B cell (primary cell): Measurements from ENCODE around the gene PDGFRA. TPM values are rescaled to one million over a fixed set of nuclear protein-coding genes. Genes with fewer than 3 reads are reported as not detected.

Experiments used
- ATAC-seq: fragments of 200-7000 bp; cut with Tn5 transposase; one replicate; pipeline ENCODE4 v1.10.0; 2021; ENCODE audit warnings: low read depth, mild to moderate bottlenecking, moderate number of reproducible peaks, moderate library complexity
- CTCF ChIA-PET: fragments of 350-600 bp; sonication (Branson Sonifier 250); formaldehyde crosslinking; loops from one replicate; lab custom pipeline; 2021; ENCODE audit warnings: antibody characterized with exemption, inconsistent platforms; lab: Charles Lee
- POLR2A ChIA-PET: fragments of 350-600 bp; sonication (Branson Sonifier 250); formaldehyde crosslinking; loops from one replicate; lab custom pipeline; 2021; ENCODE audit warnings: antibody characterized with exemption; lab: Charles Lee
- DNase-seq: peaks from one replicate; pipeline ENCODE4 v3.0.0; 2013
- H2AFZ ChIP-seq: 2 replicates; pipeline ENCODE4 v1.6.1; 2012; ENCODE audit warnings: mild to moderate bottlenecking, low read depth, low read length; ENCODE audit not compliant: insufficient read depth, poor library complexity, severe bottlenecking
- H3K27ac ChIP-seq, 2 donors: 1 replicate in 1 of 2; 2 replicates in 1 of 2; pipeline ENCODE4 v1.5.1; 2012 to 2013; ENCODE audit warnings: low read length in 2 of 2, mild to moderate bottlenecking in 2 of 2, moderate library complexity in 1 of 2
- H3K27me3 ChIP-seq, 4 experiments: fragments of 200-600 bp in 1 of 4; sonication (generic) in 1 of 4; replicated peaks in 1 of 4; 1 replicate in 2 of 4; 2 replicates in 2 of 4; pipeline versions ENCODE4 v1.6.1 to v1.7.0; 2013 to 2016; ENCODE audit warnings: low read length in 3 of 4, mild to moderate bottlenecking in 2 of 4, mixed read lengths in 1 of 4, moderate library complexity in 1 of 4; ENCODE audit not compliant: insufficient read depth in 4 of 4, control insufficient read depth in 3 of 4; ENCODE audit errors: control extremely low read depth in 1 of 4
- H3K36me3 ChIP-seq, 2 experiments: replicated peaks in 1 of 2; 1 replicate in 1 of 2; 2 replicates in 1 of 2; pipeline versions ENCODE4 v1.6.1 to v1.7.1; 2013; ENCODE audit warnings: low read length in 1 of 2; ENCODE audit not compliant: insufficient read depth in 2 of 2, control insufficient read depth in 1 of 2; ENCODE audit errors: control extremely low read depth in 1 of 2, extremely low read depth in 1 of 2
- H3K4me1 ChIP-seq, 2 donors: fragments of 200-600 bp in 1 of 2; sonication (generic) in 1 of 2; 1 replicate in 1 of 2; 2 replicates in 1 of 2; pipeline versions ENCODE4 v1.5.1 to v1.6.1; 2013 to 2017; ENCODE audit warnings: low read length in 2 of 2; ENCODE audit not compliant: control insufficient read depth in 2 of 2, insufficient read depth in 2 of 2
- H3K4me2 ChIP-seq: replicated peaks from 2 replicates; pipeline ENCODE3; 2012; ENCODE audit warnings: mild to moderate bottlenecking, low read depth, low read length; ENCODE audit not compliant: poor library complexity, severe bottlenecking
- H3K4me3 ChIP-seq, 5 experiments: fragments of 200-600 bp in 1 of 5; sonication (generic) in 1 of 5; 1 replicate in 3 of 5; 2 replicates in 2 of 5; pipeline versions ENCODE4 v1.5.1 to v1.7.0; 2011 to 2016; ENCODE audit warnings: low read length in 4 of 5, mild to moderate bottlenecking in 4 of 5, low read depth in 2 of 5, control low read depth in 1 of 5, moderate library complexity in 1 of 5; ENCODE audit not compliant: insufficient read depth in 1 of 5; ENCODE audit errors: control extremely low read depth in 1 of 5, extremely low read depth in 1 of 5
- H3K79me2 ChIP-seq: fragments of 200-600 bp; sonication (generic); one replicate; pipeline ENCODE4 v1.6.0; 2016; ENCODE audit warnings: low read length; ENCODE audit not compliant: control insufficient read depth, insufficient read depth
- H3K9ac ChIP-seq: fragments of 200-600 bp; sonication (generic); 2 replicates; pipeline ENCODE4 v1.6.1; 2017; ENCODE audit warnings: mild to moderate bottlenecking, low read length, moderate library complexity
- H3K9me3 ChIP-seq, 3 donors: one replicate each; pipeline versions ENCODE4 v1.6.1 to v1.7.1; 2013; ENCODE audit warnings: low read length in 2 of 3; ENCODE audit not compliant: control insufficient read depth in 2 of 3, insufficient read depth in 1 of 3; ENCODE audit errors: control extremely low read depth in 1 of 3
- H4K20me1 ChIP-seq: 2 replicates; pipeline ENCODE4 v1.6.0; 2012; ENCODE audit warnings: mild to moderate bottlenecking, low read length; ENCODE audit not compliant: insufficient read depth, control insufficient read depth, poor library complexity, severe bottlenecking
- H3K27ac Mint-ChIP-seq: one replicate; pipeline ENCODE4 v1.8.0; 2021; ENCODE audit warnings: mixed read lengths
- H3K27me3 Mint-ChIP-seq: one replicate; pipeline ENCODE4 v1.8.0; 2021; ENCODE audit warnings: mixed read lengths
- H3K4me1 Mint-ChIP-seq: one replicate; pipeline ENCODE4 v1.8.0; 2021; ENCODE audit warnings: mixed read lengths
- H3K4me3 Mint-ChIP-seq: one replicate; pipeline ENCODE4 v1.8.0; 2021; ENCODE audit warnings: mixed read lengths
- H3K9me3 Mint-ChIP-seq: one replicate; pipeline ENCODE4 v1.8.0; 2022; ENCODE audit warnings: mixed read lengths; ENCODE audit not compliant: insufficient read depth
- CTCF ChIP-seq: fragments of 200-600 bp; IDR thresholded peaks from one replicate; pipeline ENCODE4 v1.8.0; 2022; ENCODE audit warnings: antibody characterized with exemption, mild to moderate bottlenecking
- EZH2 ChIP-seq: IDR thresholded peaks from 2 replicates; pipeline ENCODE4 v1.6.1; 2012; ENCODE audit warnings: borderline replicate concordance, low read depth, mild to moderate bottlenecking, moderate library complexity, low read length; ENCODE audit not compliant: insufficient read depth, poor library complexity, severe bottlenecking
- WGBS: methylation state at CpG from one replicate; pipeline ENCODE4 v1.1.5; 2013; ENCODE audit warnings: missing lambda C conversion rate; ENCODE audit not compliant: insufficient coverage; 5-methylcytosine and 5-hydroxymethylcytosine counted together
- intact Hi-C: fragments of 100-400 bp; cut with micrococcal nuclease; formaldehyde crosslinking; loops from one replicate; pipeline ENCODE4 v1.10.0; 2022
- polyA plus RNA-seq: library from polyadenylated mRNA; depleted of rRNA; stranded (reverse); fragments of >200 nt; gene quantifications from 2 replicates; pipeline ENCODE4 v1.2.3, GENCODE V29; 2012
- total RNA-seq, 2 donors: library from RNA; stranded (reverse); fragments of 120-200 nt in 1 of 2; gene quantifications; 1 replicate in 1 of 2; 2 replicates in 1 of 2; pipeline versions ENCODE4 v1.2.3 to v1.2.4, GENCODE V29; 2013 to 2022

Gene PDGFRA
- total and polyA plus RNA-seq, 2 donors (not counting 1 experiment from before 2014, with no cell fraction given), result not detected

DNA sequence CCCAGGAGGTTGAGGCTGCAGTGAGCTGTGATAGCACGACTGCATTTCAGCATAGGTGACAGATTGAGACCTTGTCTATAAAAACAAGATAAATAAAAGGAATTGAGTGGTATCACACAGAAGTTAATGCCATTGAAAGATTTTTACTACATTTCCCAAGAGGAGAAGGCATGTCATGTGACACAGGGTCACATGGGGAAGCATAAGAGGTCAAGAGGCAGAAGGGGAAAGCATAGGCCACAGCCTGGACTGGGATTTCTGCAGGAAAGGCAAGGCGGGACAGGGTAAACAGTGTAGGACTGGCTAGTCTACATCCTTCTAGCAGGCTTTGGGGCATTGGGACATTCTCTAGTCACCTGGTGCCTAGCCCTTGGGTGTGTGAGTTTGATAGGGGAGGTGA lies 88.6 kb downstream of the PDGFRA start:
- Histone ChIP-seq H3K9ac (no peak overlapping the region), H3K9me3 (no peaks in the 10 kb centered on the region), H3K79me2 (no peaks in the 10 kb centered on the region), H4K20me1 (no peaks in the 10 kb centered on the region), H2AFZ (no peak overlapping the region), H3K27me3 (no peaks in the 10 kb centered on the region), H3K27ac (no peak overlapping the region), H3K4me2 (no peak overlapping the region), H3K4me3 (no peak overlapping the region), H3K36me3 (no peaks in the 10 kb centered on the region), H3K4me1 (peaks cover 15 to 19% of the 10 kb centered on the region in 2 donors)
- 100% methylated on average over 1 of the region's 2 CpGs for WGBS
- H3K9me3 Mint-ChIP-seq, result no peaks in the 10 kb centered on the region
- CTCF ChIA-PET, result interaction anchor here (0.8 to 1.4 kb wide), 2 partner anchors 10 to 99 kb away, joined by 4 to 5 read pairs; no protein-coding TSS in a partner anchor
- DNase-seq (no peak), ATAC-seq (no peak)
- POLR2A ChIA-PET, result no interaction called here
- no peak overlapping the region for H3K27ac Mint-ChIP-seq
- peaks cover 24% of the 10 kb centered on the region for H3K4me1 Mint-ChIP-seq
- intact Hi-C loops, result no loop called here
- no peak for TF ChIP-seq CTCF
- no peak for TF ChIP-seq EZH2
- H3K27me3 Mint-ChIP-seq, result no peaks in the 10 kb centered on the region
- H3K4me3 Mint-ChIP-seq, result no peak overlapping the region

GRCh38 chr4:54318904-54319303 lies 89.8 kb downstream of the PDGFRA start:
- no peaks in the 10 kb centered on the region for H4K20me1 ChIP-seq
- H3K27me3 ChIP-seq, result no peaks in the 10 kb centered on the region
- Mint-ChIP-seq H3K27me3 (no peaks in the 10 kb centered on the region), H3K4me3 (no peak overlapping the region), H3K4me1 (peaks cover 24% of the 10 kb centered on the region), H3K9me3 (no peaks in the 10 kb centered on the region), H3K27ac (no peak overlapping the region)
- H3K27ac ChIP-seq, result no peak overlapping the region
- H3K4me3 ChIP-seq, result no peak overlapping the region
- peaks cover 15 to 19% of the 10 kb centered on the region in 2 donors for H3K4me1 ChIP-seq
- no peaks in the 10 kb centered on the region for H3K9me3 ChIP-seq
- ChIA-PET CTCF (interaction anchor here (0.6 to 1.5 kb wide), 4 partner anchors 9 to 642 kb away, joined by 3 to 4 read pairs (median 4); no protein-coding TSS in a partner anchor), POLR2A (no interaction called here)
- ATAC-seq, result no peak
- H3K79me2 ChIP-seq, result no peaks in the 10 kb centered on the region
- no peak overlapping the region for H3K9ac ChIP-seq
- H3K4me2 ChIP-seq, result no peak overlapping the region
- TF ChIP-seq CTCF, result peak; percentile 74
- no peak for TF ChIP-seq EZH2
- DNase-seq, result peak; percentile 50
- no peaks in the 10 kb centered on the region for H3K36me3 ChIP-seq
- intact Hi-C loops, result no loop called here
- no peak overlapping the region for H2AFZ ChIP-seq
- WGBS, result 0% methylated on average over 1 of the region's 5 CpGs
